Hepatocyte (in vitro differentiated cells): ENCODE measurements around the gene RHOXF1.
"Not testable (repeated sequence)": the region's sequence is repeated elsewhere in the genome, so short reads cannot be mapped to it uniquely, and the experiment has no call there.

Source experiments
- EZH2 ChIP-seq: fragments of 200-600 bp; sonication (generic); IDR thresholded peaks from 2 replicates; pipeline ENCODE4 v1.6.1; 2016; ENCODE audit warnings: antibody characterized with exemption, mild to moderate bottlenecking, borderline replicate concordance
- EZH2phosphoT487 ChIP-seq: fragments of 200-600 bp; sonication (generic); IDR thresholded peaks from one replicate; pipeline ENCODE4 v1.6.1; 2018; ENCODE audit warnings: antibody characterized with exemption, mild to moderate bottlenecking, low read depth, moderate library complexity; ENCODE audit not compliant: unreplicated experiment, severe bottlenecking
- TF ChIP-seq, protein P1 (sequence below): fragments of 200-600 bp; sonication (generic); IDR thresholded peaks from 2 replicates; pipeline ENCODE4 v1.5.1; 2016; ENCODE audit warnings: antibody characterized with exemption, mild to moderate bottlenecking; ENCODE audit not compliant: poor library complexity

DNA sequence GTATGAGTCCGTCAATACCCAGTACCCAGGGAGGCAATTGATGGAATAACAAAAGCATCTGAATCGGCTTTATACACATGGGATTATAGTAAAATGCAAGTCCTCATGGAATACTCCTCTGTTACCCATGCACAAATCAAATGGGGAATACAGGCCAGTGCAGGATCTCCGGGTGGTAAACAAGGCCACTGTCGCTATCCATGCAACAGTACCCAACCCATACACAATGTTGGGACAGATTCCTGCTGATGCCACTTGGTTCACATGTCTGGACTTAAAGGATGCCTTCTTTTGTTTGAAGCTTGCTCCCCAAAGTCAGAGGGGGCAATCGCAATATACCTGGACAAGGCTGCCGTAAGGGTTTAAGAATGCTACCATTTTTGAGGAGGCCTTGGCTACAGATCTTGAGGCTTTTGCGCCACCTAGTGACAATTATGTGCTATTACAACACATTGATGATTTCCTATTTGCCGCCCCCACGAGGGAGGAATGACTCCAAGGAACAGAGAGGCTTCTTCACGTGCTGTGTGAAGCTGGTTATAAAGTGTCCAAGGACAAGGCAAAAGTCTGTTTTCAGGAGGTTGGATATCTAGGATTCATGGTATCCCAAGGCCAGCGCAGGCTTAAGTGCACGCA, 34.5 kb upstream of the RHOXF1 start:
- TF ChIP-seq, protein P1, sequence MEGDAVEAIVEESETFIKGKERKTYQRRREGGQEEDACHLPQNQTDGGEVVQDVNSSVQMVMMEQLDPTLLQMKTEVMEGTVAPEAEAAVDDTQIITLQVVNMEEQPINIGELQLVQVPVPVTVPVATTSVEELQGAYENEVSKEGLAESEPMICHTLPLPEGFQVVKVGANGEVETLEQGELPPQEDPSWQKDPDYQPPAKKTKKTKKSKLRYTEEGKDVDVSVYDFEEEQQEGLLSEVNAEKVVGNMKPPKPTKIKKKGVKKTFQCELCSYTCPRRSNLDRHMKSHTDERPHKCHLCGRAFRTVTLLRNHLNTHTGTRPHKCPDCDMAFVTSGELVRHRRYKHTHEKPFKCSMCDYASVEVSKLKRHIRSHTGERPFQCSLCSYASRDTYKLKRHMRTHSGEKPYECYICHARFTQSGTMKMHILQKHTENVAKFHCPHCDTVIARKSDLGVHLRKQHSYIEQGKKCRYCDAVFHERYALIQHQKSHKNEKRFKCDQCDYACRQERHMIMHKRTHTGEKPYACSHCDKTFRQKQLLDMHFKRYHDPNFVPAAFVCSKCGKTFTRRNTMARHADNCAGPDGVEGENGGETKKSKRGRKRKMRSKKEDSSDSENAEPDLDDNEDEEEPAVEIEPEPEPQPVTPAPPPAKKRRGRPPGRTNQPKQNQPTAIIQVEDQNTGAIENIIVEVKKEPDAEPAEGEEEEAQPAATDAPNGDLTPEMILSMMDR: not testable (repeated sequence)
- not testable (repeated sequence) for TF ChIP-seq EZH2, EZH2phosphoT487
